HG03045 (cell line): ENCODE results near the gene FOXP4.

ENCODE experiments used
- ATAC-seq: cut with Tn5 transposase; IDR thresholded peaks from one replicate; pipeline ENCODE4 v1.9.1; 2021; ENCODE audit warnings: mild to moderate bottlenecking, moderate library complexity; ENCODE audit not compliant: unreplicated experiment

The FOXP4 gene

DNA sequence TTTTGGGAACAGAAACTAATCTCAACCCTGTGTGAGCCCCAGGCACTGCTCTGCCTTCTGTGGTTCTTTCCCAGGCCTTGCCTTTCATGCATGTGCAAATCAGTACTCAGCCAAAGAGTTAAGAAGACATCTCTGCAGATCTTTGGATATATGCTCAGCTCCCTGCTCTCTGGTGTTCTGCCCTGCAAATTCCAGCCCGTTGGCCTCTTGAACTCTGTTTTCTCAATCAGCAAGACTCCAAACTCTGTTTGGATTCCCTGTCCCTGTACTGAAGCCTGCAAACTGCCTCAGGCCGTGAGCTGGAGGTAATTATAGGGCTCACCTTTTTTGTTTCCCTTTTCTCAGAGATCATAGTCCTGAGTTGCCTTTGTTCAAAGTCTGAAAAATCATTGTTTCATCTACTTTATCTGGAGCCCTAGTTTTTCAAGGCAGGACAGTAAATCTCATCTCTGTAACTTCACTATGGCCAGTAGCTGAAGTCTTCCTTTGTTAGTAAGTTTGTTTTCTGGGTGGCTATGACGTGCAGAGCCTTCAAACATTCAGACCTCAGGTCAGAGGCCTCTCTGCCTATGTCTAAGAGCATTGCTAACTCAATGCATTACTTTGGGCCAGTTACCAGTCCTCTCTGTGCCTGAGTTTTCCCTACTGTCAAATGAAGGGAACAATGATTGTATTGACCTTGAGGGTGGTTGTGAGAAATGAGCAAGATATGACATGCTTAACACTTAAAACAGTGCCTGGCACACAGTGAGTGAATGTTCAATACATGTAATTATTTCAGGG, 76.2 kb downstream of the FOXP4 start:
- ATAC-seq = no peak

DNA sequence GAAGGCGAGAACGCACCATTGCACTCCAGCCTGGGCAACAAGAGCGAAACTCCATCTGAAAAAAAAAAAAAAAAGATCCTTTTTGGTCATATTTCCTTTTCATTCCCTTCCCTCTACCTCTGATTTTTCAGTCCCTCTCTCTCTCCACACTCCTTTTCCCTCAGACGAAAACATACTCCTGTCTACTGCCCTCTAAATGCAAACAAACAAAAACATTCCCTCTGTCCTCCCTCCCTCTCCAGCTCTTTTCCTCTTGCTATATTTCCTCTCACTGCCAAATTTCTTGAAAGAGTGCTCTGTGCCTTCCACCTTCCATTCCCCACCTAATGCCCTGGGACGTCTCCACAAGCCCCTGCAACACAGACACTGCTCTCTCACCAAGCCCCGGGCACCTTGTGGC, 77.1 kb downstream of the FOXP4 start:
- no peak for ATAC-seq

DNA sequence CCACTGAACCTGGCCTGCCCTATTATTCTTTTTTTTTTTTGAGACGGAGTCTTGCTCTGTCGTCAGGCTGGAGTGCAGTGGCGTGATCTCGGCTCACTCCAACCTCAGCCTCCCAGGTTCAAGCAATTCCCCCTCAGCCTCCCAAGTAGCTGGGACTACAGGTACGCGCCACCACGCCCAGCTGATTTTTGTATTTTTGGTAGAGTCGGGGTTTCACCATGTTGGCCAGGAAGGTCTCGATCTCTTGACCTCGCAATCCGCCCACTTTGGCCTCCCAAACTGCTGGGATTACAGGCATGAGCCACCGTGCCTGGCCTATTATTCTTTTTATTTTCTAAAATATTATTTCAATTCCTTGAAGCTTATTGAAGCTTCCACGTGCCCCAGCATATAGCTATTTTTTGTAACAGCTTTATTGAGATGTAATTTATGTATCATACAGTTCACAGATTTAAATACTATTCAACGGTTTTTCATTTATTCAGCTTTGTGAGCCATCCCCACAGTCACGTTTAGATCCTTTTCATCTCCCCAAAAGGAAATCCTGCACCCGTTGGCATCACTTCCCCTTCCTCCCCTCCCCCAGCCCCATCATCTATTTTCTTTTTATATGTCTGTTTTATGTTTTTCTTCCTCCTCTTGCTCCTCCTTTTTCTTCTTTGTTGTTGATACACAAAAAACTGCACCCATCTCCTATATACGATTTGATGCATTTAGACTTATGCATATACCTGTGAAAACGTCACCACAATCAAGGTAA, 78.6 kb downstream of the FOXP4 start:
- ATAC-seq = no peak

DNA sequence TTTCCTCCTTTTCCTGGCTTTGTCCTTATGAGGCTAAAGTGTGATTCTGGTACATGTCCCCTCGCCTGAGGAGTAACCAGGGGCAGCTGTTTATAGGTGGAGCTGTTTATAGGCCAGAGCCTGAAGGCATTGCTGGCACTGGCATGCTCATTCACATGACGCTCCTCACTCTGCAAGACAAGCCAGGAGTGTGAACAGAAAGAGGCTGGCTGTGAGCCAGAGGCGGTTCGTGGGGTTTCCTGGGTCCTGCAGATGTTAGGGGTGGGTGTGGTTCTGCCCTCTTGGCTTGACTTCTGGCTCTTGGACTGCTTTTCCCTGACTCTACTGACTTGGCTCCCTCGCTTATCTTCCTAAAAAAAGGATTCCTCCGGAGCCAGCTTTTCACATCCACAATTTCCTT, 79.3 kb downstream of the FOXP4 start:
- no peak for ATAC-seq

- no peak for ATAC-seq
Observed at GRCh38 chr6:41626022-41626421, 79.8 kb downstream of the FOXP4 start.

GRCh38 chr6:41626917-41627316, 80.7 kb downstream of the FOXP4 start:
- ATAC-seq = no peak

- no peak for ATAC-seq
Observed at GRCh38 chr6:41629128-41629527, 82.9 kb downstream of the FOXP4 start.

DNA sequence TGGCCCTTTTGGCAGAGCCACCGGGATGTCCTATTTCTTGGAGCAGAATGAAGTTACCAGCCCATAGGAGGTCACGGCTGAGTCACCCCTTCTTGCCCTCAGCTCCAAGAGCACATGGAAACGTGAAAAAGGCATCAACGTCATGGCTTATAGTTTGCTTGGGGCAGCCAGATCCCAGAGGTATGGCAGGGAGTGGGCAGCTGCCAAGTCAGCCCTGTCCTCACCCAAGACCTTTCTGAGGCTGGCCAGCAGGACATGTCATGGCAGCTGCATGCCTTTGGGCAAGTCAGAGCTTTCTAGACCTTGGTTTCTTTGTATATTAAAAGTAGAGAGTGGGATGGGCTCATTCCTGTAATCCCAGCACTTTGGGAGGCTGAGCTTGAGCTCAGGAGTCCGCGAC, 83.9 kb downstream of the FOXP4 start:
- ATAC-seq = no peak

DNA sequence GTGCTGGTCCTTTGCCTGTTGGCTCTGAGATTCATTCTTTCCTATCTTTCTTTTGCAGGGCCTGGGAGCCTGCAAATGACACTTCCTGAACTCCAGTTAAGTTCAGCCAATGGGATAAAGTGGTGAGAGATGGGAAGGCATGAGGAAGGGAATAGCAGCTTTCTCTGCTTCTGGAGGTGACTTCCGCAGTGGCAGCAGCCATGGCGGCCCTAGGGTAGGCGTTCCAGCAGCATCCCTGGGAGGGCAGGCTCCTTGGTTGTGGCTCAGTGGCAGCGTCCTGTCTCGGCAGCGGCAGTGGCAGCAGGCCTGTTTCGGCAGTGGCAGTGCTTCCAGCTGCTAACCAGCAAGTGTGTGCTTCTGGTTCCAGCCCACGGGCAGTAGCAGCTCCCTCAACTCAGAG, 84.8 kb downstream of the FOXP4 start:
- no peak for ATAC-seq

GRCh38 chr6:41633056-41633634, 87.0 kb downstream of the FOXP4 start:
- ATAC-seq = no peak

GRCh38 chr6:41634657-41635056, 88.5 kb downstream of the FOXP4 start:
- ATAC-seq = no peak

DNA sequence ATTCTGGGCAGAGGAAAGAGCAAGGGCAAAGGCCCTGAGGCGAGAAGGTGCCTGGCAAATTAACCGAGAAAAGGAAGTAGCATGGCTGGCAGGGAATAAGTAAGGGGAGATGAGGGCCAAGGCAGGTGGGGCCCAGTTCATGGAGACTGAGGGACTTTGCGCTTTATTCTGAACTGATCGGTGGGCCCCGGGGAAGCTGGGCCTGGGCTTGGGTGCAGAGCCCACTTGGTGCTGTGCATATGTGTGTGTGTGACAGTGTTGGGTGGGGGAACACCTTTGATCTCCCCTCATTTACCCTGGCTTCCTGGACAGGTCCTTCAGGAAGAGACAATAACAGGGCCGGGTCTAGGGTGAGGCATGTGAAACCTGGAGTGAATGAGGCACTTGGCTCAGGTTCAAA, 89.2 kb downstream of the FOXP4 start:
- no peak for ATAC-seq

GRCh38 chr6:41636833-41637193, 90.6 kb downstream of the FOXP4 start:
- no peak for ATAC-seq

GRCh38 chr6:41637194-41638001, 91.2 kb downstream of the FOXP4 start:
- ATAC-seq = no peak

- ATAC-seq = no peak
Observed at GRCh38 chr6:41638002-41638934, 92.1 kb downstream of the FOXP4 start, which contains the start of gene MDFI. Gene MDFI, plus strand, starts transcription at chr6:41638468. Its CDS starts 282 bp downstream, at chr6:41638750.

DNA sequence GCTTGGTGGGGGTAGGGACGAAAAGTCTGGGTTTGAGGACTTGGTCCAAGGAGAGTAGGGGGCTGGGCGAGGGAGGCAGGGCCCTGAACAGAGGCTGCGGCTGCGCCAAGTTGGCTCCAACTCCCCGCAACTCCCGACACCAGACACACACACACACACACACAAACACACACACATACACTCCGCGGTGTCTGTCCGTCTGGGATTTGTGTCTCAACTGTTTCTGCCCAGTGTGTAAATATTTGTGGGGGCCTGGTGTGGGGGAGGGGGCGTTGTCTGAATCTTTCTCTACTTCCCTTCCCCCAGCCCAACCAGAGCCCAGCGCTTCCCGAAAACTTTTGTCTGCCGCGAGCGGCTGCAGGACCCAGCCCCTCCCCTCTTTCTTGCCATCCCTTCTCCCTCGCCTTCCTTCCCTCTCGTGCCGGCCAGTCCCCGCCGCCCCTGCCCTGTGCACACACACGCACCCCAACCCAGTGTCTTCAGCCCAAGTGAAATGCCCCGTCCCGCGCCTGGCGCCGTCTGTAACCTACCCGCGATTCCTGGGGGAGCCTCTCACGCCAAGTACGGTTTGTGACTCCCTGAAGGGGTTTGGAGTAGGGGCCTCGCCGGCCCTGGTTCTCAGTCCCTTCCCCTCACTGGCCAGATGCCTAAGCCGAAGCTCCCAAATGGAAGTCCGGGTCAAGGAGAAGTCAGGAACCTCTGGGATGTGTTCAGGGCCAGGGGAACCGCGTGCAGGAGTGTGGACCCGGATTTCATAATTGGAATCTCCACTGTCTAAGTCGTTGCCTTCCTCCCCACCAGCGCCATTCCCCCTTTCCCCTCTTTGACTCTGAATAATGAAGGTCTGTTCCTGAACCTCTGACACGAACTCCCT, 93.0 kb downstream of the FOXP4 start:
- no peak for ATAC-seq

GRCh38 chr6:41639809-41640371, 93.7 kb downstream of the FOXP4 start:
- ATAC-seq = no peak

DNA sequence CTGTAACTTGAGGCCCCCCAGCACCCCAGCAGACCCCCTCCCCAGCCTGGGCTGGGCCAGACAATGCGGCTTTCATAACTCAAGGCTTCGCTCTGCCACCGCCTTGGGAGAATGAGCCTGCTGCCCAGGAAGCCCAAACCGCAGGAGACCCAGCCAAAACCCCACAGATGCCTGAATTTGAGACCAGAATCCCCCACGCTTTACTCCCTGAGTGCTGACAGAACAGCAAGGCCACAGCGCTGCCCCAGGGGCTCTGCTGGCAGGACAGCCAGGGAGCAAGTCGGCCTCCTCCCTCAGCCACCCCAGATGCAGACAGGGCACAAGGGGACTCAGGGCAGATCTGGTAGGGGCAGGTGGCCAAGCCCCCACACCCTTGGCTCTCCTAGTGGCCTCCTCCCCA, 94.2 kb downstream of the FOXP4 start:
- ATAC-seq = no peak
